Measurements from ENCODE around the gene GNAI1. TPM values are rescaled to one million over a fixed set of nuclear protein-coding genes. Genes with fewer than 3 reads are reported as not detected.

GNAI1 gene
- total and polyA plus RNA-seq, 2 of the 13 experiments (the other 11 are each of a cell fraction or from before 2014, with no cell fraction given) = 3.5 to 5.7 TPM

- no peak for TF ChIP-seq ARID4A (CRISPR knock-in tag; IDR thresholded peaks at IDR 0.05; ENCODE audit: borderline replicate concordance)
- TF ChIP-seq ZNF362 (CRISPR knock-in tag; IDR thresholded peaks at IDR 0.05; ENCODE audit: borderline replicate concordance) = peak; percentile 84
- TF ChIP-seq ZIK1 (CRISPR knock-in tag; IDR thresholded peaks at IDR 0.05; ENCODE audit: borderline replicate concordance, low read depth) = no peak
- peak; percentile 56 for TF ChIP-seq MED1 (CRISPR knock-in tag; IDR thresholded peaks at IDR 0.05)
- 0 out of 2 replicates have a peak, but pooled peaks have one; percentile 26 for TF ChIP-seq MAZ (IDR thresholded peaks at IDR 0.05; ENCODE audit: borderline replicate concordance, low read depth, low read length)
- no peak for TF ChIP-seq MAZ (CRISPR knock-in tag; IDR thresholded peaks at IDR 0.05; ENCODE audit: low read depth)
- TF ChIP-seq ZNF512B (CRISPR knock-in tag; IDR thresholded peaks at IDR 0.05; ENCODE audit: borderline replicate concordance) = no peak
- TF ChIP-seq SP5 (CRISPR knock-in tag; IDR thresholded peaks at IDR 0.05; ENCODE audit: borderline replicate concordance, low read depth) = peak; percentile 61; the same call in 1 of the 2 replicates
- TF ChIP-seq, protein P1, sequence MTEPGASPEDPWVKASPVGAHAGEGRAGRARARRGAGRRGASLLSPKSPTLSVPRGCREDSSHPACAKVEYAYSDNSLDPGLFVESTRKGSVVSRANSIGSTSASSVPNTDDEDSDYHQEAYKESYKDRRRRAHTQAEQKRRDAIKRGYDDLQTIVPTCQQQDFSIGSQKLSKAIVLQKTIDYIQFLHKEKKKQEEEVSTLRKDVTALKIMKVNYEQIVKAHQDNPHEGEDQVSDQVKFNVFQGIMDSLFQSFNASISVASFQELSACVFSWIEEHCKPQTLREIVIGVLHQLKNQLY (CRISPR knock-in tag; IDR thresholded peaks at IDR 0.05) = peak; percentile 80; the same call in 1 of the 2 replicates
- TF ChIP-seq SPEN (CRISPR knock-in tag; IDR thresholded peaks at IDR 0.05; ENCODE audit: low read depth) = no peak
- no peak for TF ChIP-seq TRIM24 (CRISPR knock-in tag; IDR thresholded peaks at IDR 0.05)
- TF ChIP-seq POLR2A (IDR thresholded peaks at IDR 0.05; ENCODE audit: insufficient read depth in 1 of 2, low read depth in 2 of 2, low read length in 2 of 2) = no peak
- TF ChIP-seq REST (IDR thresholded peaks at IDR 0.05; ENCODE audit: borderline replicate concordance in 1 of 2, low read depth in 1 of 2, low read length in 2 of 2) = 0 out of 4 replicates have a peak, but pooled peaks of 1 of the 2 experiments have one; percentile 40
- no peak for TF ChIP-seq KLF15 (CRISPR knock-in tag; IDR thresholded peaks at IDR 0.05; ENCODE audit: borderline replicate concordance)
- TF ChIP-seq FOXA3 (CRISPR knock-in tag; IDR thresholded peaks at IDR 0.05) = peak; percentile 97
- peak; percentile 67 for TF ChIP-seq FOXO1 (CRISPR knock-in tag; IDR thresholded peaks at IDR 0.05)
- TF ChIP-seq EHMT2 (IDR thresholded peaks at IDR 0.05; ENCODE audit: borderline replicate concordance, low read depth, low read length) = peak; percentile 51; the same call in 1 of the 2 replicates
Measured at GRCh38 chr7:80210400-80210799, 75.8 kb downstream of the GNAI1 start (continued).
